UCSD-AML1 (cell line): ENCODE data around the gene RANBP3.

Experiments
- DNase-seq: peaks from one replicate; lab custom pipeline; 2025; ENCODE audit not compliant: unreplicated experiment; lab: John Stamatoyannopoulos, UW

Gene RANBP3

GRCh38 chr19:5905114-5905778 lies 72.7 kb downstream of the RANBP3 start:
- DNase-seq, result no peak

DNA sequence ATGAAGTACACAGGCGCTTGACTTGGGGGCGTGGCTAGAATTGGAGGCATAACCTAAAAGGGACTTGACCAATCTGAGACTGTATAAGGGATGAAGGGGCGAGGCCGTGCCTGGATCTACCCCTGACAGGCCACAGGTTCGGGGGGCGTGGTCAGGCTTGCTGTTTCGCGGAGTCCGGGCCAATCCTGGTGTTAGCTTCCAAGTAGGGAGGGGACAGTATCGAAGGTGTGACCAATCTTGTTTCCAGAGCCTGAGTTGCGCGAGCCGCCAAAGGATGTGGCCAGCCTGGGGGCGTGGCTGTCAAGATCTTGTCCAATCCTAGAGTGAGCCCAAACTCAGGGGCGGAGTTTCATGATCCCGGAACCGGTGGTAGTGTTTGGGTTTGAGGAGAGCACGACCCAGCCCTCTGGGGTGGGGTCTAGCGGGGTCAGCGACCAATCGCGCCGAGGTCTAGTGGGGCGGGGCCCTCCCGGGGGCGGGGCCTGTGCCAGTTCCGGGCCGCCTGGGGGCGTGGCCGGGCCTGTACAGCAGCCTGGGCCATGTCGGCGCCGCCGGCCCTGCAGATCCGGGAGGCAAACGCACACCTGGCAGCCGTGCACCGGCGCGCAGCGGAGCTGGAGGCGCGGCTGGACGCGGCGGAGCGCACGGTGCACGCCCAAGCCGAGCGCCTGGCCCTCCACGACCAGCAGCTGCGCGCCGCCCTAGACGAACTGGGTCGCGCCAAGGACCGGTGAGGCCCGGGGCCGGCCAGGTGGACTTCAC lies 73.4 kb downstream of the RANBP3 start, which contains the start of gene VMAC:
Gene VMAC, plus strand, starts transcription at position 521 of the 762 bp plus-strand sequence. Its CDS starts 19 bp downstream, at position 540.
- DNase-seq, result peak; percentile 100

DNA sequence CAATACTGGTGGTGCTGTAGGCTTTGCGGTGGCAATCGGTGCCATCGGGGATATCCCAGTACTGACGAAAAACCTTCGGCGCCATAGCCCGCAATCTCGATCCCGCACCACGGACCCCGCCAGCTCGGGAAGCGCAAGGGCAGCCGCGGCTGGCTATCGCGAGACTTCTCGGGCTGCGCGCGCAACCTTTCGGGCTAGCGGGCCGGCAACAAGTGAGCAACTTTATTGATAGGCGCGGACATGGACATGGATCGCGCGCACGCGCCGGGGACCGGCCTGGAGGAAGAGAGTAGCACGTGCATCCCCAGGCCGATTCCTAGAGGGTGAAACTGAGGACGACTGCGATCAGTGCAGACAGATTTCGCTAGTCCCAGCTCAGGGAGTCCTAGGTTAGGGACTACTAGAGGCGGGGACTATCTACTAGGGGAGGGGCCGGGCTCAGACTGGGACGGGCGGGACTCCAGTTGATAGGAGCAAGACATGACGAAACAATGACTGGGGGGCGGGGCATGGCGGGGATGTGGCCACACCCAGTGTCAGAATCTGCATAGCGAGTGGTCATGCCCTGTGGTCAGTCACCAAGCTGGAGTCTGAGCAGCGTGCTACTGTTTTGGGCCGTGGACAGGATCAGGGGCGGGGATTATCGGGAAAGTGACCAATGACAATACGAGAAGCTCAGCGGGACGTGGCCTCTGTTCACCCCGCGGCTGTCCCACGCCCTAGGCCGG lies 74.2 kb downstream of the RANBP3 start, which contains the start of gene NDUFA11:
Gene NDUFA11, minus strand, starts transcription at position 167 of the 728 bp plus-strand sequence. Its CDS starts 82 bp downstream, at position 85.
- peak; percentile 100 for DNase-seq

GRCh38 chr19:5903056-5903623 lies 74.8 kb downstream of the RANBP3 start:
- no peak for DNase-seq

GRCh38 chr19:5900976-5901375 lies 77.0 kb downstream of the RANBP3 start:
- no peak for DNase-seq

- no peak for DNase-seq
Observed at GRCh38 chr19:5899728-5900526, 78.0 kb downstream of the RANBP3 start.

DNA sequence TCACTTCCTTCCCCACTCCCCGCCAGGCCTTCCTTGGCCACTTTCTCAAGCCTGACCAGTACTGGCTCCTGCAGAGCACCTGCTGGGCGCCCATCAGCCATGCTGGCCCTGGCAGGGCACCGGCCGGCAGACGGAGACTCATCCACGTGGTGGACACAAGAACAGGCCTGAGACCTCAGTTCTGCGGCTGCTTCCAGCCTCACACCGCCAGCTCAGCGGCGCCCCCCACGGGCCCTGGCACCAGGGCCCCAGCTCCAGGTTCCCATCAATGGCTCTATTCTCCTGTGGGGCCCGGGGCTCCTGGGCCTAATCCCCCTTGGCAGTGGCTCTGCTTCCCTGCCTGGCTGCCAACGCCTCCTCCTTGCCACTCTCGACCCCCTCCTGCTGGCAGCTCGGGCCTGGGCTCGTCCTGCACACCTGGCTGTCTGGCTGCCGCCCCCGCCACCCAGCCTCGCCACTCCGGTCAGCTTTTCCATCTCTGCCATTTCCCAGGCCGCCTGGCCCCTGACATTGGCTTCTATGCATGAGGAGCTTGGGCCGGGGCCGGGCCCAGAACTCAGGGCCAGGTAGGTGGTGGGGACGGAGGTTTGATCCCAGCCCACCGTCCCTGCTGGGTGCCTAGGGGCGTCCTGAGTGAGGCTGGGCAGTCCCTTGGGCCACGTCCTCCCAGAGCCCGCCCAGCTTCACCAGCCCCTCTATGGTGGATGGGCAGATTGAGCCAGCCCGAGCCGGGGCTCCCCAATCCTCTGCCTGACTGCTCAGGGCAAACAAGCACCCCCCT lies 80.6 kb downstream of the RANBP3 start:
- no peak for DNase-seq

DNA sequence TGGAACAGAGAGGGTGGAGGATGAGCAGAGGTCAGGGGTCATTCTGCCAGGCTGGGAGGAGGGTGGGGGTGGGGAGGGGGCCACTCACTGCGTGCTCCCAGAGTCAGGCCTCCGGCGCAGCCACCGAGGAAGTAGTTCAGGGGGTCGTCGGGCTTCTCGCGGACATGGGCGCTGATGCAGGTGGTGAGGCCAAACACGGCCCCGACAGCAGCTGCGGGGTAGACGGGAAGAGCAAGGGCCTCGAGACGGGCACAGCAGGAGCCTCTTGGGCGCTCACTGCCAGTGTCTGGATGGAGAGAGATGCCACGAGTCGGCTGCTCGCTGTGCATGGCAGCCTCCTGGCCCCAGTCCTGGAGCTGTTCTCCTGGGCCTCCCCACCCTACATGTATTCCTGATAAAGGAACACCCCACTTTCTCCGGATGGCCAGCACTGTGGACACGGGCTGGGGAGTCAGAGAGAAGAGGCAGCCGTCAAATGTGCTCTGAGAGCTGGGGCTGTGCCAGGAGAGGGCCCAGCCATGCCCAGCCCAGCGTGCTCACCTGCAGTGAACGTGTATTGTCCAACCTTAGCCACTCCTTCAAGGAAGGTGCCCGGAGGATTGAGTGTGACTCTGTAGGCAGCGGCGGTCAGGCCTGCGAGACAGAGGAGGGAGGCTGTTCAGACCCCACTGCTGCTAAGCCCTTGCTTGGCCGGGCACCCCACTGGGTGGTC lies 81.4 kb downstream of the RANBP3 start:
- no peak for DNase-seq

DNA sequence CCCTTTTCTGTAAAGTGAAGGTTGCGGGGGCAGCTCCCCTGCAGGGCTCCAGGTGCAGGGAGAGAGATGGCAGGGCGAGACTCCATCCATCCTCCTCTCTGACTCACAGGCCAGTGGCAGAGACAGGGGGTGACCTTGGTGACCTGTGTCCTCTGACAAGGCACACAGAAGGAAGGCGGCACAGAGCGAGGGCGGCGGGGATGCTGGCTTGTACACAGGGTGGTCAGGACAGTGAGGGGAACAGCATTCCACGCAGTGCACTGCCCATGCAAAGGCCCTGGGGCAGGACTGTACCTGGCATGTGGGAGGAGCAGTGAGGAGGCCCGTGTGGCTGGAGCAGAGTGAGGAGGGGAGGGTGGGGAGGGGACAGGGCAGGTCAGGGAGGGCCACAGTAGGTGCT lies 82.0 kb downstream of the RANBP3 start:
- no peak for DNase-seq

GRCh38 chr19:5895409-5895808 lies 82.5 kb downstream of the RANBP3 start:
- DNase-seq, result no peak

DNA sequence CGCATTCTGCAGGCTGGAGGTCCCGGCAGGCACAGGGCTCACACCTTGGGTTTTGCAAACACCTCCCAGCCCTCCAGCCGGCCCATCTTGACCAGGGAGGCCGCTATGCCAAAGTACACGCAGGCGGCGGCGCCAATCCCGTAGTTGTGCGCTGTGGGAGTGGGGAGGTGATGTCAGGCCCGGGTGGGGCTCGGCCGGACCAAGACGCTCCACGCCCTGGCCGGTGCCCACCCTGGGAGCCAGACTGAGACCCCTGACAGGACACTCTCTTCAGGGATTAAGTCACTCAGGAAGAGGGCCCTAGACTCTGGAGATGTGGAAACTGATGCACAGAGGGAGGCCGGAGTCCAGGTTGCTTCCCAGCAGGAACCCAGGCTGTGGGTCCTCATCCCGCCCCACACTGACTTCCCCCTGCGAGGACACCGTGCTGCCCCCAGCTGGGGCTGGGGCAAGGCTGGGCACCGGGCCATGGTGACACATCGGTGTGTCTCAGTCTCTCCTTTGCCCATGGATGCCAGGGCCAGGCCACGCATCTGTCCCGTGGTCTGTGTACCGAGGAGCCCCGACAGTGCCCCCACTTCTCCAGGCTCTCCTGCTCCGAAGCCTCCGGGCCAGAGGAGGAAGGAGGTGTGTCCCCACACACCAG lies 83.1 kb downstream of the RANBP3 start:
- DNase-seq, result no peak

DNA sequence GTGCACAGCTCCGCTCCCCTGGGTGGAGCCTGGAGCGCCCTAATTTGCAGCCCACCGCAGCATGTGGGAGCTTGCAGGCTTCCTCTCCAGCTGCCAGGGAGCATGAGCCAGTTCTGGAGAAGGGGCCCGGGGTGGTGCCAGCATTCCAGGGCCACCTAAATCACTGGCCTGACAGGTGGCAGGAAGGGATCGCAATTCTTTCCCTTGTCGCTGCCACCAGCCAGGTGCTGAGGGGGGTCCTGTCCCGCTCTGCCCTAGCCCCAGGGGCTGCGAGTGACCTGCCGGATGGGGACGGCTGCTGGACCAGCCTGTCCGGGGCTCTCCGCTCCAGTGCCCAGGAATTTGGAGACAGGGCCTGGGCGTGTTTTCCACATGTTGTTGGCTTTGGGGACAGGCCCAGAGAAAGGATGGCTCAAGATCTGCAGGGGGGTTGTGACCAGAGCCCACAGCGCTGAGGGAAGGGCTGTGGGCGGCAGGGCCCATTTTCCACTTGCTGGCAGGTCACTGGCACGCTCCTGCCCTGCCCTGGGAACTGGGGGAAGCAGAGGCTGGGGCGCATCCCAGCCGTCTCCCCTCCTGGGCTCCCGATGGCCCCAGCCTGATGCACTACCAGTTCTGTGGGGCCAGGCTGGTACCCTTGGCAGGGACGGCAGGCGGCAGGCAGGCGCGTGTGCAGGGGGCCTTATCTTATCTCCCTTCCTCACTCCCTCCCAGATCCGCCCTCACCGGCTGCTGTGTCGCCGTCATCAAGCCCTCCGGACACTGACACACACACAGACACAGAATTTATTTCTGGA lies 83.8 kb downstream of the RANBP3 start:
- DNase-seq, result peak; percentile 35

DNA sequence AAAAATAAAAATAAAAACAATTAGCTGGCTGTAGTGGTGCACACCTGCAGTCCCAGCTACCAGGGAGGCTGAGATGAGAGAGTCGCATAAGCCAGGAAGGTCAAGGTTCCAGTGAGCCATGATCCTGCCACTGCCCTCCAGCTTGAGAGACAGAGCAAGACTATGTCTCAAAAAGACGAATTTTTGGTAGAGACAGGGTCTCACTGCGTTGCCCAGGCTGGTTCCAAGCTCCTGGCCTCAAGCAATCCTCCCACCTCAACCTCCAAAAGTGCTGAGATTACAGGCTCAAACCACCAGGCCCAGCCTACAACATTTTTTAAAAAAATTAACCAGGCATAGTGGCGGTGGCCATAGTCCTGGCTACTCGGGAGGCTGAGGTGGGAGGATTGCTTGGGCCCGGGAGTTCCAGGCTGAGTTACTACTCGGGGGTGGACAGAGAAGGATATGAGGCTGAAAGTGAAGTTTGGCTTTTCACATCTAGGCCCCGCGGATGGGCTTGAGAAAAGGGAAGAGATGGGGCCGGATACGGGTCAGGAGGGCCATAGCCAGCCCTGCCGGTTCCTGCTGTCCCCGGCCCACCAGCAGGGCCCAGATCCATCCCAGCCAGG lies 84.5 kb downstream of the RANBP3 start:
- no peak for DNase-seq

DNA sequence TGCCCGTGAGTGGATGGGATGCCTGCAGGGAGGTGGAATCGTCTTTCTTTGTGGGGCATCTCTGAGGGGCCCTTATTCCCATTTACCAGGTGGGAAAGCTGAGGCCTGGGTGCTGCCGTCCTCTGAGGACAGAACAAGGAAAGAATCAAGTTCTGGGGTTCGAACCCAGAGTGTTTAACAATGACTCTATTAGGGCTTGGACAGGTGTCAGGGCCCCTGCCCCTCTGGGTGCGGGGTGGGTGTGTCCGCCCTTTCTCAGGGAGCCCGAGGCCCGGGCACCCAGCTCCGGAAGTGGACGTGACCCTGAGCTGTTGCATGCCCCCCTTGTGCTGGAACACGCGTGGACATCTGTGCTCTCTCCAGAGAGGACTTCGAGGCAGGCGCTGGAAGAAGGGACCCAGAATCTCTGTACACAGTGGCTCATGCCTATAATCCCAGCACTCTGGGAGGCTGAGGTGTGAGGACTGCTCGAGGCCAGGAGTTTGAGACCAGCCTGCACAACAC lies 85.1 kb downstream of the RANBP3 start:
- DNase-seq, result no peak

GRCh38 chr19:5891938-5892771 lies 85.8 kb downstream of the RANBP3 start:
- peak; percentile 30 for DNase-seq

- no peak for DNase-seq
Observed at GRCh38 chr19:5891572-5891937, 86.4 kb downstream of the RANBP3 start.
